ENCODE results near the gene CALM3.

CALM3 gene

GRCh38 chr19:46600384-46601317, 479 bp upstream of the CALM3 start:
- peak; percentile 96 for DNase-seq

GRCh38 chr19:46602392-46603194, 1.5 kb downstream of the CALM3 start:
- DNase-seq: no peak

- no peak for DNase-seq
Measured at GRCh38 chr19:46603195-46603637, 2.1 kb downstream of the CALM3 start.

- no peak for DNase-seq
Measured at GRCh38 chr19:46603752-46604231, 2.7 kb downstream of the CALM3 start.

GRCh38 chr19:46604781-46605355, 3.7 kb downstream of the CALM3 start:
- DNase-seq: no peak

GRCh38 chr19:46605356-46605821, 4.3 kb downstream of the CALM3 start:
- no peak for DNase-seq

- no peak for DNase-seq
Measured at GRCh38 chr19:46606019-46606418, 4.9 kb downstream of the CALM3 start.

GRCh38 chr19:46606681-46607447, 5.7 kb downstream of the CALM3 start:
- no peak for DNase-seq

GRCh38 chr19:46607448-46607841, 6.3 kb downstream of the CALM3 start:
- no peak for DNase-seq

GRCh38 chr19:46608178-46608577, 7.0 kb downstream of the CALM3 start:
- DNase-seq: no peak

- no peak for DNase-seq
Measured at GRCh38 chr19:46608581-46609345, 7.6 kb downstream of the CALM3 start.

- no peak for DNase-seq
Measured at GRCh38 chr19:46609511-46610412, 8.6 kb downstream of the CALM3 start.

- no peak for DNase-seq
Measured at GRCh38 chr19:46610413-46610775, 9.3 kb downstream of the CALM3 start.

- DNase-seq: no peak
Measured at GRCh38 chr19:46610851-46611770, 10.0 kb downstream of the CALM3 start.

GRCh38 chr19:46611776-46612175, 10.6 kb downstream of the CALM3 start:
- no peak for DNase-seq

GRCh38 chr19:46613525-46613924, 12.4 kb downstream of the CALM3 start:
- DNase-seq: no peak

GRCh38 chr19:46614114-46614722, 13.1 kb downstream of the CALM3 start:
- DNase-seq: peak; percentile 77

- DNase-seq: no peak
Measured at GRCh38 chr19:46615966-46616365, 14.8 kb downstream of the CALM3 start.

All from effector CD8-positive, alpha-beta T cell (primary cell).